ENCODE results near the gene PTPA.
"Not testable (repeated sequence)": the region's sequence is repeated elsewhere in the genome, so short reads cannot be mapped to it uniquely, and the experiment has no call there.

Gene PTPA

GRCh38 chr9:129108805-129109536 is 2.2 kb upstream of the PTPA start:
- DNase-seq (ENCODE audit: low read depth) = no peak
- H3K4me3 ChIP-seq (ENCODE audit: control insufficient read depth, low read depth, low read length) = peak overlapping the region; percentile 48
- TF ChIP-seq CTCF (IDR thresholded peaks at IDR 0.05; ENCODE audit: control insufficient read depth, insufficient read depth, low read depth, low read length, missing control alignments) = no peak

GRCh38 chr9:129109537-129109903 is 1.7 kb upstream of the PTPA start:
- peak overlapping the region; percentile 48 for H3K4me3 ChIP-seq (ENCODE audit: control insufficient read depth, low read depth, low read length)
- no peak for DNase-seq (ENCODE audit: low read depth)
- no peak for TF ChIP-seq CTCF (IDR thresholded peaks at IDR 0.05; ENCODE audit: control insufficient read depth, insufficient read depth, low read depth, low read length, missing control alignments)

- TF ChIP-seq CTCF (IDR thresholded peaks at IDR 0.05; ENCODE audit: control insufficient read depth, insufficient read depth, low read depth, low read length, missing control alignments) = no peak
- DNase-seq (ENCODE audit: low read depth) = no peak
- H3K4me3 ChIP-seq (ENCODE audit: control insufficient read depth, low read depth, low read length) = peak overlapping the region; percentile 48
Measured at GRCh38 chr9:129109952-129110739, 1.1 kb upstream of the PTPA start.

DNA sequence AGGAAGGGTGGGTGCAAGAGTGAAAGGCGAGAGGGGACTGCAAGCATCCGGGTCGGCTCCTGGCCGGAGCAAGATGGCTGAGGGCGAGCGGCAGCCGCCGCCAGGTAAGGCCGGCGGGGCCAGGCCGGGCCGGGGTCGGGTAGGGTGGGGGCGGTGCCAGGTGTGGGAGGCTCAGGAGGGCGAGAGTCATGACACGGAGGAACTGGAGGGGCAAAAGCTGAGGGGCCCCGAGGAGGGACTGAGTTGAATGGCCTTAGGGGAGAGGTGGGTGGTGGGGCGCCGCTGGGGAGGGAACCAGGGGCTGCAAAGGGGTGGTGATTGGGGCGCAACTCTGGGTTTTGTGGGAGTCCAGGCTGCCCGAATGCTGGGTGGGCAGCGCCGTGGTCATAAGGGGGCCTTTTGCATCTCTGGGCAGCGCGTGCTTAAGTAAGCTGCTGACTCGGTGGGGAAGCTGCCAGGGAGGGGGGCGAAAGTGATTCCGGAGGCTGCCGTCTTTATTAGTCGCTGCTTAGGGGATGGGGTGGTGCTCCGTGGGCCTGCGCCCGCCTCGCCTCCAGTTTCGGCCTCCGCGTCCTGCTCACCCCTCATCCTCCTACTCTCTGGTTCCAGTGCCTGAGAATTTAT is 425 bp downstream of the PTPA start:
- no peak for DNase-seq (ENCODE audit: low read depth)
- H3K4me3 ChIP-seq (ENCODE audit: control insufficient read depth, low read depth, low read length) = peak overlapping the region; percentile 81
- TF ChIP-seq CTCF (IDR thresholded peaks at IDR 0.05; ENCODE audit: control insufficient read depth, insufficient read depth, low read depth, low read length, missing control alignments) = no peak

GRCh38 chr9:129112526-129112925 is 1.3 kb downstream of the PTPA start:
- not testable (repeated sequence) for DNase-seq (ENCODE audit: low read depth)

GRCh38 chr9:129113645-129114304 is 2.6 kb downstream of the PTPA start:
- no peak for DNase-seq (ENCODE audit: low read depth)
- H3K4me3 ChIP-seq (ENCODE audit: control insufficient read depth, low read depth, low read length) = no peak overlapping the region
- TF ChIP-seq CTCF (IDR thresholded peaks at IDR 0.05; ENCODE audit: control insufficient read depth, insufficient read depth, low read depth, low read length, missing control alignments) = no peak

More at GRCh38 chr9:129112526-129112925, 1.3 kb downstream of the PTPA start:
- H3K4me3 ChIP-seq (ENCODE audit: control insufficient read depth, low read depth, low read length) = peak overlapping the region; percentile 81
